Activated B cell treated with CpG ODN at 0.5 μM for 24 hours (primary cell): ENCODE measurements around the gene NEMP2. TPM values are rescaled to one million over a fixed set of nuclear protein-coding genes. Genes with fewer than 3 reads are reported as not detected.

Experiments used
- ATAC-seq: fragments of 200-7000 bp; cut with Tn5 transposase; one replicate; pipeline ENCODE4 v1.10.0; 2021; ENCODE audit warnings: low read depth, mild to moderate bottlenecking, moderate library complexity
- CTCF ChIA-PET: fragments of 350-600 bp; sonication (Branson Sonifier 250); formaldehyde crosslinking; loops from one replicate; lab custom pipeline; 2021; ENCODE audit warnings: antibody characterized with exemption; lab: Charles Lee
- POLR2A ChIA-PET: fragments of 350-600 bp; sonication (Branson Sonifier 250); formaldehyde crosslinking; loops from one replicate; lab custom pipeline; 2021; ENCODE audit warnings: antibody characterized with exemption; lab: Charles Lee
- DNase-seq: peaks from one replicate; pipeline ENCODE4 v3.0.0; 2022
- H3K27ac Mint-ChIP-seq: one replicate; pipeline ENCODE4 v1.8.0; 2020; ENCODE audit warnings: mixed read lengths
- H3K27me3 Mint-ChIP-seq: one replicate; pipeline ENCODE4 v1.8.0; 2021; ENCODE audit warnings: mixed read lengths
- H3K36me3 Mint-ChIP-seq: one replicate; pipeline ENCODE4 v1.8.0; 2021; ENCODE audit warnings: low read depth, mixed read lengths
- H3K4me1 Mint-ChIP-seq: one replicate; pipeline ENCODE4 v1.8.0; 2021; ENCODE audit warnings: mixed read lengths
- H3K4me3 Mint-ChIP-seq: one replicate; pipeline ENCODE4 v1.8.0; 2020; ENCODE audit warnings: mild to moderate bottlenecking, mixed read lengths
- H3K9me3 Mint-ChIP-seq: one replicate; pipeline ENCODE4 v1.8.0; 2020; ENCODE audit warnings: mixed read lengths
- intact Hi-C: fragments of 100-400 bp; cut with micrococcal nuclease; formaldehyde crosslinking; loops from one replicate; pipeline ENCODE4 v1.15.1; 2024
- total RNA-seq: library from RNA; stranded (reverse); gene quantifications from 2 replicates; pipeline ENCODE4 v1.2.3, GENCODE V29; 2022
- TF ChIP-seq, protein P1 (sequence below): fragments of 200-600 bp; IDR thresholded peaks from one replicate; pipeline ENCODE4 v1.8.0; 2022; ENCODE audit warnings: antibody characterized with exemption, mild to moderate bottlenecking

NEMP2 gene
- total RNA-seq, 1 donor from 2014 or later: 14.2 TPM

DNA sequence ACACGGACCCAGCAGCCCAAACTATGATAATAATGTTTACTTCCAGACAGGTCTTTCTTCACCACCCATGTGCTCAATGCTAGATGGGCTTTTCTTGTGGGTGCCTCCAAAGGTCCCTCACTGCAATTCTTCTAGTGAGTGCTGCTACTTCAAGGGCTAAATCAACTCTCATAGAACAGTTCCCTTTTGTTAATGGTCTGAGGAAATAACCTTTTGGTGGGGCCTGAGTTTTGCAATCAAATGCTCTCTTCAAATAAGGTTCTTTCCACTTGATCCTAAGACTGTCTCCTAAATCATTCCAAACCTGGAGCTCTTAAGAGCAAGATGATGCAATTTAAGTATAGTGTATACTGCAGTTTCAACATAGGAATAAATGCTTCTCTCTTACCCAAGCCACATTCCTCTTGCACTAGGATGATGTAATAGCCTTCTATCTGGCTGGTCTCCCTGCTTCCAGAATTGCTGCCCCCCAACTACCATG lies 6.0 kb downstream of the NEMP2 start:
- no peaks in the 10 kb centered on the region for H3K9me3 Mint-ChIP-seq
- peaks cover 6% of the 10 kb centered on the region for H3K36me3 Mint-ChIP-seq
- no peak overlapping the region for H3K4me3 Mint-ChIP-seq
- TF ChIP-seq, protein P1, sequence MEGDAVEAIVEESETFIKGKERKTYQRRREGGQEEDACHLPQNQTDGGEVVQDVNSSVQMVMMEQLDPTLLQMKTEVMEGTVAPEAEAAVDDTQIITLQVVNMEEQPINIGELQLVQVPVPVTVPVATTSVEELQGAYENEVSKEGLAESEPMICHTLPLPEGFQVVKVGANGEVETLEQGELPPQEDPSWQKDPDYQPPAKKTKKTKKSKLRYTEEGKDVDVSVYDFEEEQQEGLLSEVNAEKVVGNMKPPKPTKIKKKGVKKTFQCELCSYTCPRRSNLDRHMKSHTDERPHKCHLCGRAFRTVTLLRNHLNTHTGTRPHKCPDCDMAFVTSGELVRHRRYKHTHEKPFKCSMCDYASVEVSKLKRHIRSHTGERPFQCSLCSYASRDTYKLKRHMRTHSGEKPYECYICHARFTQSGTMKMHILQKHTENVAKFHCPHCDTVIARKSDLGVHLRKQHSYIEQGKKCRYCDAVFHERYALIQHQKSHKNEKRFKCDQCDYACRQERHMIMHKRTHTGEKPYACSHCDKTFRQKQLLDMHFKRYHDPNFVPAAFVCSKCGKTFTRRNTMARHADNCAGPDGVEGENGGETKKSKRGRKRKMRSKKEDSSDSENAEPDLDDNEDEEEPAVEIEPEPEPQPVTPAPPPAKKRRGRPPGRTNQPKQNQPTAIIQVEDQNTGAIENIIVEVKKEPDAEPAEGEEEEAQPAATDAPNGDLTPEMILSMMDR: no peak
- H3K4me1 Mint-ChIP-seq: peaks cover 77% of the 10 kb centered on the region
- intact Hi-C loops: no loop called here
- ATAC-seq (no peak), DNase-seq (no peak)
- H3K27ac Mint-ChIP-seq: no peak overlapping the region
- ChIA-PET CTCF (no interaction called here), POLR2A (no interaction called here)
- H3K27me3 Mint-ChIP-seq: no peaks in the 10 kb centered on the region

GRCh38 chr2:190527918-190528317 lies 6.6 kb downstream of the NEMP2 start:
- Mint-ChIP-seq H3K9me3 (no peaks in the 10 kb centered on the region), H3K27ac (no peak overlapping the region), H3K27me3 (no peaks in the 10 kb centered on the region), H3K4me3 (no peak overlapping the region), H3K36me3 (peaks cover 6% of the 10 kb centered on the region), H3K4me1 (peaks cover 71% of the 10 kb centered on the region)
- TF ChIP-seq, protein P1: no peak
- intact Hi-C loops: no loop called here
- ATAC-seq (no peak), DNase-seq (no peak)
- CTCF ChIA-PET: no interaction called here
- POLR2A ChIA-PET: interaction anchor here (0.6 kb wide), 1 partner anchor 352 kb away, joined by 3 read pairs; no protein-coding TSS in a partner anchor

- peak overlapping the region; percentile 2 for H3K4me3 Mint-ChIP-seq
- TF ChIP-seq, protein P1: no peak
- DNase-seq: no peak
- peaks cover 11% of the 10 kb centered on the region for H3K36me3 Mint-ChIP-seq
- peaks cover 64% of the 10 kb centered on the region for H3K4me1 Mint-ChIP-seq
- ChIA-PET POLR2A (no interaction called here), CTCF (no interaction called here)
- H3K9me3 Mint-ChIP-seq: no peaks in the 10 kb centered on the region
- ATAC-seq: no peak
- peak overlapping the region; percentile 4 for H3K27ac Mint-ChIP-seq
- intact Hi-C loops: no loop called here
- H3K27me3 Mint-ChIP-seq: no peaks in the 10 kb centered on the region
Observed at GRCh38 chr2:190527214-190527613, 7.3 kb downstream of the NEMP2 start.

GRCh38 chr2:190526105-190526750 lies 8.3 kb downstream of the NEMP2 start:
- ChIA-PET POLR2A (interaction anchor here (1.4 kb wide), 1 partner anchor 8 kb away, joined by 4 read pairs; the partner anchor contains the start of gene NEMP2), CTCF (no interaction called here)
- ATAC-seq (no peak), DNase-seq (no peak)
- Mint-ChIP-seq H3K27me3 (no peaks in the 10 kb centered on the region), H3K36me3 (peaks cover 17% of the 10 kb centered on the region), H3K4me1 (peaks cover 57% of the 10 kb centered on the region), H3K27ac (peak overlapping the region; percentile 68), H3K4me3 (peak overlapping the region; percentile 47), H3K9me3 (no peaks in the 10 kb centered on the region)
- intact Hi-C loops: no loop called here
- TF ChIP-seq, protein P1: no peak

DNA sequence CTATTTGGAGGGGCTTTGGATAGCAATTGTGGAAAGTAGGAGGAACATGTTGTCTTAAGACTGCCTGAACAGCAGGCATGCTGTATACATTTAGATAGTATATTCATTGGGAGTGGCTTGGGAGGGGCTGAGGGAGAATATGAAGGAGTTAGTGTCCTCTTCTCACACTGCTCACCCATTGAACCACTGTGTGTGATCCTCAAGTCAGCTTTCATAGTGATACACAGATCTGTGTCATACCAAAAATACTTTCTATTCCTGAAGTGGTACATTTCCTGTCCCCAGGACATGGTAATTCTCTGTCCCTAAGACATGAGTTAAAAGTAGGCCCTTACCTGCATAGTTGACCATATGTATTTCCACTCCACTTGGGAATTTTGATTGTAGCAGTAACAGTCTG lies 9.6 kb downstream of the NEMP2 start:
- Mint-ChIP-seq H3K27me3 (no peaks in the 10 kb centered on the region), H3K4me3 (no peak overlapping the region), H3K9me3 (no peaks in the 10 kb centered on the region), H3K36me3 (peaks cover 29% of the 10 kb centered on the region), H3K27ac (no peak overlapping the region), H3K4me1 (peaks cover 44% of the 10 kb centered on the region)
- TF ChIP-seq, protein P1: no peak
- ATAC-seq (no peak), DNase-seq (no peak)
- ChIA-PET POLR2A (no interaction called here), CTCF (no interaction called here)
- intact Hi-C loops: no loop called here
